ENCODE measurements around the gene MFRP.

DNA sequence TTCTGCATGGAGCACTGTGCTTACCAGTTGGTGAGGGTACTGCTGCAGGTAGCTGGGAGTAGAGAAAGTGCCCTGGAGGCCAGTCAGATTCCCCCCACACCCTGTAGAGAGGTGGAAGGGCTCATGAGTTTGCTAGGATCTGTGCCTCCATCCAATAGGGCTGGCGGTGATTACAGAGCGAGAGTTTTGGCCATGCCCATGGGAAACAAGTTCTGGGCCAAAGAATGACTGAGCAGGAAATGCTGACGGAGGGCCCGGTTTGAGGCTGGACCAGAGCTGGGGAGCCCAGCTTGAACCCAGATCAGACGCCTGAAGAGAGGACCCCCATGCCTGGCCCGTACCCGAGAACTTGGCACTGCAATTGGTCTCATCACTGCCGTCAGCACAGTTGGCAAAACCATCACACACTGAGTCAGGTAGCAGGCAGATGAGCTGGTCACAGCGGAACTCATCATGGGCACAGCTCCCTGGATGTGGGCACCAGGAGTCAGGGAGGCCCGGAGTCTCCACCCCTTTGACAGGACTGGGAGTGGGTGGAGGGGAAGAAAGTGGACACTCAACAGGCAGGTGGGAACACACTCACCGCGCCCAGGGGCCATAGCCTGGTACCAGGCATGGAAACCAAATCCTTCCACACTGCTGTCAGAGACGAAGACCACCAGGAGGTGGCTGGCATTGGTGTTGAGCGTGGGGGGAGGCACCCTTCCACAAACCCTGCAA lies 2.1 kb downstream of the MFRP start:
- TF ChIP-seq SP1 (CRISPR knock-in tag; IDR thresholded peaks at IDR 0.05) (no peak), PPARD (CRISPR knock-in tag; IDR thresholded peaks at IDR 0.05) (no peak), RCOR1 (IDR thresholded peaks at IDR 0.05; ENCODE audit: borderline replicate concordance in 1 of 2, low read depth in 2 of 2, low read length in 2 of 2) (no peak), MAX (CRISPR knock-in tag; IDR thresholded peaks at IDR 0.05) (no peak), ZFP36 (IDR thresholded peaks at IDR 0.05; ENCODE audit: low read depth, low read length, partially characterized antibody) (no peak), SRSF3 (IDR thresholded peaks at IDR 0.05; ENCODE audit: insufficient read depth, low read length) (no peak), ZNF57 (CRISPR knock-in tag; IDR thresholded peaks at IDR 0.05) (no peak), EZH2 (IDR thresholded peaks at IDR 0.05; ENCODE audit: borderline replicate concordance, low read depth, low read length) (no peak), TCF7 (IDR thresholded peaks at IDR 0.05; ENCODE audit: borderline replicate concordance) (no peak)

All from K562 (cell line).